Activated CD4-positive, alpha-beta memory T cell treated with anti-CD3 and anti-CD28 coated beads for 36 hours (primary cell): Measurements from ENCODE around the gene HMGB1. TPM values are rescaled to one million over a fixed set of nuclear protein-coding genes. Genes with fewer than 3 reads are reported as not detected.

Experiments
- CTCF ChIA-PET: fragments of 350-600 bp; sonication (Branson Sonifier 250); formaldehyde crosslinking; loops from one replicate; lab custom pipeline; 2021; ENCODE audit warnings: antibody characterized with exemption, inconsistent platforms; lab: Charles Lee
- POLR2A ChIA-PET: fragments of 350-600 bp; sonication (Branson Sonifier 250); formaldehyde crosslinking; loops from one replicate; lab custom pipeline; 2021; ENCODE audit warnings: antibody characterized with exemption; lab: Charles Lee
- DNase-seq: peaks from one replicate; pipeline ENCODE4 v3.0.0-alpha.2; 2020
- H3K27ac Mint-ChIP-seq: one replicate; pipeline ENCODE4 v1.8.0; 2021; ENCODE audit warnings: mixed read lengths
- H3K27me3 Mint-ChIP-seq: one replicate; pipeline ENCODE4 v1.8.0; 2021; ENCODE audit warnings: mixed read lengths
- H3K36me3 Mint-ChIP-seq: one replicate; pipeline ENCODE4 v1.8.0; 2021; ENCODE audit warnings: mixed read lengths
- H3K4me1 Mint-ChIP-seq: one replicate; pipeline ENCODE4 v1.8.0; 2021; ENCODE audit warnings: low read depth, mixed read lengths
- H3K4me3 Mint-ChIP-seq: one replicate; pipeline ENCODE4 v1.8.0; 2021; ENCODE audit warnings: mild to moderate bottlenecking, mixed read lengths
- H3K9me3 Mint-ChIP-seq: one replicate; pipeline ENCODE4 v1.8.0; 2021; ENCODE audit warnings: mixed read lengths
- intact Hi-C: fragments of 100-400 bp; cut with micrococcal nuclease; formaldehyde crosslinking; loops from one replicate; pipeline ENCODE4 v1.15.1; 2023
- total RNA-seq, 2 experiments: library from RNA; stranded (reverse); gene quantifications; one replicate each; pipeline ENCODE4 v1.2.3, GENCODE V29; 2021

HMGB1 gene
- total RNA-seq, 2 experiments from 2014 or later: 689 to 693 TPM

- Mint-ChIP-seq H3K36me3 (no peaks in the 10 kb centered on the region), H3K4me3 (peak within 1 kb of the TSS; percentile 86), H3K27me3 (no peaks in the 10 kb centered on the region), H3K4me1 (peaks cover 12% of the 10 kb centered on the region), H3K27ac (peak within 1 kb of the TSS; percentile 80), H3K9me3 (no peaks in the 10 kb centered on the region)
- intact Hi-C loops: loop anchor here (1.0 to 10.0 kb wide), 5 partner anchors 8 to 623 kb away; partner anchors contain the start of gene HMGB1
- DNase-seq: peak; percentile 77
- ChIA-PET CTCF (interaction anchor here (0.9 to 1.0 kb wide), 2 partner anchors 14 to 443 kb away, joined by 3 read pairs; no protein-coding TSS in a partner anchor), POLR2A (interaction anchor here (0.6 to 1.7 kb wide), 9 partner anchors 9 to 368 kb away, joined by 3 to 6 read pairs (median 4); partner anchors contain the start of gene KATNAL1)
Observed at GRCh38 chr13:30422054-30422839, 43.5 kb downstream of the HMGB1 start, which contains the start of gene UBE2L5. Gene UBE2L5 (plus strand): TSS chr13:30422493. CDS start chr13:30427991, 5,498 bp downstream.

DNA sequence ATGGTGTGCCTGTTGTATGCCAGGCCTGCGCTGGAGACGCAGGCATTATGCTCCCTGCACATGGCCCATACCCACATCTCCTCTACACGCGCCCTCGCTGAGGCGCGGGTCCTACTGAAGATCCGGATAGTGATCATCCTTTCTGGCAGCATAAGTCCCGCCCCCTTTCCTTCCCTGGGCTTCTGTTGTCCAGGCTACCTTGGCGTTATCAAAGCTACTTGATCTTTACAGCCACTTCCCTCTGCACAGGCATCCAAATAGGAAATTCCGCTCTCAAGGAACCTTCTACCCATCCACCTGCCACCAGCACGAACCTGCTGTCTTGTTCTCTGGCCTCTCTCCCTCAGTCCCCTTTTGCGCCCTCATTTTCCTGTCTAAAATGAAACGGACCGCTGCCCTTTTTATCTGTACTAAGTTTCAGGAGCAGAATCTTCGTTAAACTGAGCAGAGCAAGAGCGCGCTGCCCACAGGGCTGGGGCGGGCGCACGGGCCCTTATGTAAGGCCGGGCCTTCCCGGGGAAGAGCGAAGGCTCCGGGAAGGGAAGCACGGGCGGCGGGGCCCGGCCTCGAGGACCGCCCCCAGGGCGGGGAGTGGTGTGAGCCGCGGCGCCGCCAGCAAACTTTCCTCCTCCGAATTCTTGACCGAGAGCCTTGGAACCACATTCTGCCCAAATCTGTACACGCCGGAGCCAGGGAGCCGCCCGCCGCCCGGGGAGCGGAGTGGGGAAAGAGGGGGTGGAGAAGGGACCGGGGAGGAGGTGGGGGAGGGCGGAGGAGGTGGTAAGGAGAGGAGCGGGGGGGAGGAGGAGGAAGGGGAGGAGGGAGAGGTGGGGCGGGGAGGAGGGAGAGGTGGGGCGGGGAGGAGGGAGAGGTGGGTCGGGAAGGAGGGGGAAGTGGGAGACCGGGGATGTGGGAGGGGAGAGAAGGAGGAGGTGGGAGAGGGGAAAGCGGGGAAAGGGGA is 44.4 kb downstream of the HMGB1 start:
- H3K4me1 Mint-ChIP-seq: peaks cover 12% of the 10 kb centered on the region
- ChIA-PET POLR2A (interaction anchor here (0.7 to 1.7 kb wide), 9 partner anchors 10 to 195 kb away, joined by 3 to 6 read pairs (median 4); partner anchors contain the start of gene KATNAL1), CTCF (interaction anchor here (0.9 to 1.0 kb wide), 3 partner anchors 13 to 444 kb away, joined by 3 read pairs; no protein-coding TSS in a partner anchor)
- peak overlapping the region; percentile 61 for H3K4me3 Mint-ChIP-seq
- H3K27me3 Mint-ChIP-seq: no peaks in the 10 kb centered on the region
- no peaks in the 10 kb centered on the region for H3K9me3 Mint-ChIP-seq
- intact Hi-C loops: loop anchor here (1.0 to 10.0 kb wide), 5 partner anchors 9 to 623 kb away; partner anchors contain the start of gene HMGB1
- H3K36me3 Mint-ChIP-seq: no peaks in the 10 kb centered on the region
- peak overlapping the region; percentile 19 for H3K27ac Mint-ChIP-seq
- peak; percentile 58 for DNase-seq

DNA sequence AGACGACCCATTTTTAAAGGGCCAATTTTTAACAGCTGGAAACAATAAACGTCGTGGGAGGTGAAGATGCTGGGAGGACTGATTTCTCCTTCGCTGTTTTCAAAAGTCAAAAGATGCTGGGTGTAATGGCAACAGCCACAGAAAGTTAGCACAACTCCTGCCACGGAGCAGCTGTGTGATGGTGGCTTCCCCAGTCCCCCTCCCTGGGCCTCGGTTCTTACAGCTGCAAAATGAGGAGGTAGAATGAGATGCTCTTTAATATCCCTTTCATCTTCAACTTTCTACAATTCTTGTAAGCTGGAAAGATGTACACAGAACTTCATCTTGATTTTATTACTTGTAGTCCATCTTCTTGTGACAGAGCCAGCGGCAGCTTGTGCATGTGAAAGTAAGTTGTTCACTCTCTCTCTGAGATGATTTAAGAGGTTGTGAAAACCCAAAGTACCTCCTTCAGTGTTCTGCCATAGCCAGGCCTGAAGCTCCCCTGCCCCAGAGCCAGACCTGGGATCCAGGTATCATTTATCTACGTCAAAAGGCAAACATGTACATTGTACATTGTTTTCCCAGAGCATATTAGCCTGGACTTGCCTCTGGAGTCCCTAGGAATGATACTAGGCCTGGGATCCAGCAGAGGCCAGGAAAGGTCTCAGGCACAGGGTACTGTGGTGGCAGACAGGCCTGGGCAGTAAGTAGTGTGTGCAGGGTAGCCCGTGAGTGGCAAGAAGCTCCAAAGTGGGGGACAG is 46.8 kb downstream of the HMGB1 start:
- Mint-ChIP-seq H3K4me3 (no peak overlapping the region), H3K27ac (no peak overlapping the region), H3K27me3 (no peaks in the 10 kb centered on the region), H3K36me3 (no peaks in the 10 kb centered on the region), H3K4me1 (peaks cover 21% of the 10 kb centered on the region), H3K9me3 (no peaks in the 10 kb centered on the region)
- DNase-seq: no peak
- ChIA-PET POLR2A (no interaction called here), CTCF (interaction anchor here (0.8 kb wide), 1 partner anchor 626 kb away, joined by 3 read pairs; no protein-coding TSS in a partner anchor)
- intact Hi-C loops: no loop called here

- Mint-ChIP-seq H3K36me3 (no peaks in the 10 kb centered on the region), H3K4me3 (no peak overlapping the region), H3K27ac (no peak overlapping the region), H3K27me3 (no peaks in the 10 kb centered on the region), H3K4me1 (peaks cover 21% of the 10 kb centered on the region), H3K9me3 (no peaks in the 10 kb centered on the region)
- ChIA-PET POLR2A (no interaction called here), CTCF (interaction anchor here (0.6 to 1.9 kb wide), 2 partner anchors 44 to 286 kb away, joined by 3 to 5 read pairs; no protein-coding TSS in a partner anchor)
- intact Hi-C loops: no loop called here
- no peak for DNase-seq
Observed at GRCh38 chr13:30418075-30418716, 47.5 kb downstream of the HMGB1 start.

DNA sequence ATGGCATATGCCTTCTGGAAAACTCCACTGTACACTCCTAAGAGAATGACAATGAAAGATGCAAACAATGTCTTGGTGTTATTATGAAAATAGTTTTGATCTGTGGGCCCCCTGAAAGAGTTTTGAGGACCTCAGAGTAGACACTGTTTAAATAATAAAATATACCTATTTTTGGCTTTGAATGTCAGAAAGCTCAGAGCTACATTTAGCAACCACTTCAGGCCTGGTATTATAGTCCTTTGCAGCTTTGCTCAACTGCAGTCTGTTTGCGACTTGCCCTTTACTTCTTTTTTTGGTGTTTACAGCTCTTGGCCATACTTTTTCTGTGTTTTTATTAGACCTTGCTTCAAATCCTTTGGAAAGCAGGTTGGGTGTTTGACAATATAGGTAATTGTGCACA is 49.3 kb downstream of the HMGB1 start:
- intact Hi-C loops: no loop called here
- DNase-seq: no peak
- Mint-ChIP-seq H3K27ac (no peak overlapping the region), H3K27me3 (no peaks in the 10 kb centered on the region), H3K9me3 (no peaks in the 10 kb centered on the region), H3K4me1 (peaks cover 19% of the 10 kb centered on the region), H3K4me3 (no peak overlapping the region), H3K36me3 (no peaks in the 10 kb centered on the region)
- ChIA-PET POLR2A (no interaction called here), CTCF (interaction anchor here (1.9 kb wide), 1 partner anchor 284 kb away, joined by 5 read pairs; no protein-coding TSS in a partner anchor)

DNA sequence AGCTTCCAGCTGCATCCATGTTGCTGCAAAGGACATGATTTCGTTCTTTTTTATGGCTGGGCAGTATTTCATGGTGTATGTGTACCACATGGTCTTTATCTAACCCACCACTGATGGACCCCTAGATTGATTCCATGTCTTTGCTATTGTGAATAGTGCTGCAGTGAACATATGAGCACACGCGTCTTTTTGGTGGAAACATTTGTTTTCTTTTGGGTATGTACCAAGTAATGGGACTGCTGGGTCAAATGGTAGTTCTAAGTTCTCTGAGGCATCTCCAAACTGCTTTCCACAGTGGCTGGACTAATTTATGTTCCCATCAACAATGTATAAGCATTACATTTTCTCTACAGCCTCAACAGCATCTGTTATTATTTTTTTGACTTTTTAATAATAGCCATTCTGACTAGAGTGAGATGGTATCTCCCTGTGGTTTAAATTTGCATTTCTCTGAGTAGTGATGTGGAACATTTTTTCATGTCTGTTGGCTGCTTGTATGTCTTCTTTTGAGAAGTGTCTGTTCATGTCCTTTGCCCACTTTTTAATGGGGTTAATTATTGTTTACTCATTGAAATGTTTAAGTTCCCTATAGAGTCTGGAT is 50.2 kb downstream of the HMGB1 start:
- H3K4me1 Mint-ChIP-seq: peaks cover 14% of the 10 kb centered on the region
- H3K27me3 Mint-ChIP-seq: no peaks in the 10 kb centered on the region
- peak overlapping the region; percentile 25 for H3K27ac Mint-ChIP-seq
- intact Hi-C loops: no loop called here
- no peak overlapping the region for H3K4me3 Mint-ChIP-seq
- ChIA-PET POLR2A (no interaction called here), CTCF (no interaction called here)
- no peak for DNase-seq
- H3K36me3 Mint-ChIP-seq: no peaks in the 10 kb centered on the region
- H3K9me3 Mint-ChIP-seq: no peaks in the 10 kb centered on the region

- ChIA-PET POLR2A (no interaction called here), CTCF (interaction anchor here (1.6 kb wide), 1 partner anchor 390 kb away, joined by 3 read pairs; no protein-coding TSS in a partner anchor)
- no peaks in the 10 kb centered on the region for H3K9me3 Mint-ChIP-seq
- no peak overlapping the region for H3K27ac Mint-ChIP-seq
- peaks cover 17% of the 10 kb centered on the region for H3K4me1 Mint-ChIP-seq
- intact Hi-C loops: no loop called here
- H3K36me3 Mint-ChIP-seq: no peaks in the 10 kb centered on the region
- H3K27me3 Mint-ChIP-seq: no peaks in the 10 kb centered on the region
- DNase-seq: no peak
- no peak overlapping the region for H3K4me3 Mint-ChIP-seq
Observed at GRCh38 chr13:30413842-30414241, 51.9 kb downstream of the HMGB1 start.

GRCh38 chr13:30412346-30412745 is 53.4 kb downstream of the HMGB1 start:
- no peaks in the 10 kb centered on the region for H3K27me3 Mint-ChIP-seq
- no peaks in the 10 kb centered on the region for H3K36me3 Mint-ChIP-seq
- CTCF ChIA-PET: interaction anchor here (1.2 to 1.6 kb wide), 2 partner anchors 280 to 391 kb away, joined by 3 to 4 read pairs; no protein-coding TSS in a partner anchor
- no peak overlapping the region for H3K4me3 Mint-ChIP-seq
- H3K4me1 Mint-ChIP-seq: peaks cover 25% of the 10 kb centered on the region
- no peaks in the 10 kb centered on the region for H3K9me3 Mint-ChIP-seq
- intact Hi-C loops: no loop called here
- no peak overlapping the region for H3K27ac Mint-ChIP-seq
- DNase-seq: no peak
- POLR2A ChIA-PET: no interaction called here

DNA sequence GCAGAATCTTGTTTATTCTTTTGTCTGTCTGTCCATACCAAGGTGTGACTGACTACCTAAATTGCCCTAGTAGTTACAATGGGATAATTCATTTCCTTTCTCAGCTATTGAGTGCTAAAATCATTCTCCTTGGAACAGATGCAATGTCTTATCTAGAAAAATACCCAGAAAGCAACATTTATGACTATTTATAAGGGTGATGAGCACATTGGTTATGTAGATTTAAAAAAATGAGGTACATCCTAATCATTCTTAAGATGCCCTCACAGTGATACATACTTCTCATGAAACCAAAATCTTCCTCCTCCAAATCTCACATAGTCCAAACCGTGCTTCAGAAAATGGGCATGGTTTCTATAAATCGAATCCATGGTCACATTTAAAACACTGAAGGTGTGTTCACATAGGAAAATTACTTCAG is 55.0 kb downstream of the HMGB1 start:
- Mint-ChIP-seq H3K4me1 (peaks cover 24% of the 10 kb centered on the region), H3K36me3 (no peaks in the 10 kb centered on the region), H3K9me3 (no peaks in the 10 kb centered on the region), H3K27me3 (no peaks in the 10 kb centered on the region), H3K4me3 (no peak overlapping the region), H3K27ac (no peak overlapping the region)
- DNase-seq: no peak
- CTCF ChIA-PET: no interaction called here
- POLR2A ChIA-PET: no interaction called here
- intact Hi-C loops: no loop called here

DNA sequence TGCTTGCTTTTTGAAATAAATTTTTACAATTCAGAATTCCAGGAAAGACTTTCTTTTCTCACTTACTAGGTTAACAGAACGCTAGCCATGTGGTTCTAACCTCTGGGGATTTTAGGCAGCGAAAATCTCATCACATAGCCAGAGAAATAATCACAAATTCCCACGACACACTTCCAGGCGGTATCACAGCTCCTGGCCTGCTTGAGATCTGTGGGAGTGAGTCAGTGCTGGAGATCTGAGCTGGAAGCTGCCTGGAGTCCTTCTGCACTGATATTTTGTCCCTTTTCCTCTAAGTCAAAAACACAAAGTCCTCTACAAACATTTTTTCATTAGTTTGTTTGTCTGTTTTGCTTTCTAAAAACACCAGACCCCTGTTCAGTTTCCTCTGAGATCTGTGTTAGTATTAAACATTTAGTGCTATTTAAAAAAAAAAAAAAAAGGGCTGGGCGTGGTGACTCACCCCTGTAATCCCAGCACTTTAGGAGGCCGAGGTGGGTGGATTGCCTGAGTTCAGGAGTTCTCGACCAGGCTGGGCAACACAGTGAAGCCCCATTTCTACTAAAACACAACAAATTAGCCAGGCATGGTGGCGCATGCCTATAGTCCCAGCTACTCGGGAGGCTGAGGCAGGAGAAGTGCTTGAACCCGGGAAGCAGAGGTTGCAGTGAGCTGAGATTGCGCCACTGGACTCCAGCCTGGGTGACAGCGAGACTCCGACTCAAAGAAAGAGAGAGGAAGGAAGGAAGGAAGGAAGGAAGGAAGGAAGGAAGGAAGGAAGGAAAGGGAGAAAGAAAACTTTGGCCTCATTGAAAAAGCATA is 55.6 kb downstream of the HMGB1 start:
- Mint-ChIP-seq H3K27me3 (no peaks in the 10 kb centered on the region), H3K27ac (no peak overlapping the region), H3K9me3 (no peaks in the 10 kb centered on the region), H3K36me3 (no peaks in the 10 kb centered on the region), H3K4me3 (no peak overlapping the region), H3K4me1 (peaks cover 18% of the 10 kb centered on the region)
- POLR2A ChIA-PET: no interaction called here
- intact Hi-C loops: loop anchor here (2.0 to 5.0 kb wide), 3 partner anchors 15 to 167 kb away; no protein-coding TSS in a partner anchor
- no peak for DNase-seq
- CTCF ChIA-PET: interaction anchor here (0.7 kb wide), 1 partner anchor 278 kb away, joined by 3 read pairs; no protein-coding TSS in a partner anchor
